Measurements from ENCODE around the gene EVPLL.
"Not testable (repeated sequence)": the region's sequence is repeated elsewhere in the genome, so short reads cannot be mapped to it uniquely, and the experiment has no call there.

The EVPLL gene

GRCh38 chr17:18377437-18378204 lies at the start of gene EVPLL:
Gene EVPLL (plus strand): TSS chr17:18377778. CDS start chr17:18380938, 3,160 bp downstream.
- DNase-seq (ENCODE audit: low read depth), result no peak
- no peak for TF ChIP-seq CTCF (conservative IDR thresholded peaks at IDR 0.05; ENCODE audit: control insufficient read depth, insufficient read depth, low read depth, low read length)
- no peak within 1 kb of the TSS for H3K4me3 ChIP-seq (ENCODE audit: control insufficient read depth, low read depth, low read length)

GRCh38 chr17:18328643-18329204 lies 48.9 kb upstream of the EVPLL start:
- H3K4me3 ChIP-seq (ENCODE audit: control insufficient read depth, low read depth, low read length), result no peak overlapping the region
- TF ChIP-seq CTCF (conservative IDR thresholded peaks at IDR 0.05; ENCODE audit: control insufficient read depth, insufficient read depth, low read depth, low read length), result no peak
- DNase-seq (ENCODE audit: low read depth), result no peak

- H3K4me3 ChIP-seq (ENCODE audit: control insufficient read depth, low read depth, low read length), result no peak overlapping the region
- DNase-seq (ENCODE audit: low read depth), result no peak
- TF ChIP-seq CTCF (conservative IDR thresholded peaks at IDR 0.05; ENCODE audit: control insufficient read depth, insufficient read depth, low read depth, low read length), result no peak
These were observed 45.7 kb upstream of the EVPLL start for GRCh38 chr17:18331879-18332278.

- H3K4me3 ChIP-seq (ENCODE audit: control insufficient read depth, low read depth, low read length), result no peak overlapping the region
- no peak for TF ChIP-seq CTCF (conservative IDR thresholded peaks at IDR 0.05; ENCODE audit: control insufficient read depth, insufficient read depth, low read depth, low read length)
- DNase-seq (ENCODE audit: low read depth), result peak; percentile 38
These were observed 44.6 kb upstream of the EVPLL start for GRCh38 chr17:18332909-18333489.

- not testable (repeated sequence) for DNase-seq (ENCODE audit: low read depth); H3K4me3 ChIP-seq (ENCODE audit: control insufficient read depth, low read depth, low read length)
These were observed 39.4 kb upstream of the EVPLL start for GRCh38 chr17:18338158-18338557.

- DNase-seq (ENCODE audit: low read depth), result no peak
- H3K4me3 ChIP-seq (ENCODE audit: control insufficient read depth, low read depth, low read length), result no peak overlapping the region
- TF ChIP-seq CTCF (conservative IDR thresholded peaks at IDR 0.05; ENCODE audit: control insufficient read depth, insufficient read depth, low read depth, low read length), result no peak
These were observed 37.6 kb upstream of the EVPLL start for GRCh38 chr17:18339933-18340332.

- TF ChIP-seq CTCF (conservative IDR thresholded peaks at IDR 0.05; ENCODE audit: control insufficient read depth, insufficient read depth, low read depth, low read length), result no peak
- DNase-seq (ENCODE audit: low read depth), result no peak
- H3K4me3 ChIP-seq (ENCODE audit: control insufficient read depth, low read depth, low read length), result no peak overlapping the region
These were observed 33.6 kb upstream of the EVPLL start for GRCh38 chr17:18344021-18344420.

Measured in fibroblast of mammary gland (primary cell).